Neural progenitor cell (in vitro differentiated cells): ENCODE results near the gene TSNAXIP1.

Source experiments
- EZH2 ChIP-seq: fragments of 200-600 bp; sonication (generic); IDR thresholded peaks from 2 replicates; pipeline ENCODE4 v1.6.1; 2017; ENCODE audit warnings: antibody characterized with exemption, mild to moderate bottlenecking, moderate library complexity
- TF ChIP-seq, protein P1 (sequence below): fragments of 200-600 bp; sonication (generic); IDR thresholded peaks from 2 replicates; pipeline ENCODE4 v1.5.1; 2017; ENCODE audit warnings: antibody characterized with exemption, mild to moderate bottlenecking

DNA sequence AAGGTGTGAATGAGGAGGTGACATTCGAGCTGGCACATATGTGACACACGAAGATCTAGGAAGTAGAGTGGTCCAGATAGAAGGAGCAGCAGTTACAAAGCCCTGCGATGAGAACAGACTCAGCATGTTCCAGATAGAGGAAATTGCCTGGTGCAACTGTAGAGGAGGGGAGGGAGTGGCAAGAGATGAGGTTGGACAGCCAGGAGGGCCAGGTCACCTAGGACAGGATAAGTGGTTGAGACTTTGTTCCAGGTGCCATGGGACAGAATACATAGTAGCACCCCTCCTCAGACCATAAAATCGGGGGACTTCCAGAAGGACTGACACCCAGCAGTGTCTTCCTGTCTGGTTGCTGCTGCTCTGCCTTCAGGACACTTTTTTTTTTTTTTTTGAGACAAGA is 51.8 kb downstream of the TSNAXIP1 start:
- TF ChIP-seq, protein P1, sequence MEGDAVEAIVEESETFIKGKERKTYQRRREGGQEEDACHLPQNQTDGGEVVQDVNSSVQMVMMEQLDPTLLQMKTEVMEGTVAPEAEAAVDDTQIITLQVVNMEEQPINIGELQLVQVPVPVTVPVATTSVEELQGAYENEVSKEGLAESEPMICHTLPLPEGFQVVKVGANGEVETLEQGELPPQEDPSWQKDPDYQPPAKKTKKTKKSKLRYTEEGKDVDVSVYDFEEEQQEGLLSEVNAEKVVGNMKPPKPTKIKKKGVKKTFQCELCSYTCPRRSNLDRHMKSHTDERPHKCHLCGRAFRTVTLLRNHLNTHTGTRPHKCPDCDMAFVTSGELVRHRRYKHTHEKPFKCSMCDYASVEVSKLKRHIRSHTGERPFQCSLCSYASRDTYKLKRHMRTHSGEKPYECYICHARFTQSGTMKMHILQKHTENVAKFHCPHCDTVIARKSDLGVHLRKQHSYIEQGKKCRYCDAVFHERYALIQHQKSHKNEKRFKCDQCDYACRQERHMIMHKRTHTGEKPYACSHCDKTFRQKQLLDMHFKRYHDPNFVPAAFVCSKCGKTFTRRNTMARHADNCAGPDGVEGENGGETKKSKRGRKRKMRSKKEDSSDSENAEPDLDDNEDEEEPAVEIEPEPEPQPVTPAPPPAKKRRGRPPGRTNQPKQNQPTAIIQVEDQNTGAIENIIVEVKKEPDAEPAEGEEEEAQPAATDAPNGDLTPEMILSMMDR, result no peak
- no peak for TF ChIP-seq EZH2
